ENCODE data around the gene SOWAHC. TPM values are rescaled to one million over a fixed set of nuclear protein-coding genes. Genes with fewer than 3 reads are reported as not detected.

The SOWAHC gene
- polyA plus RNA-seq, 1 donor from 2014 or later: 5.8 TPM

GRCh38 chr2:109597283-109597682 is 16.9 kb upstream of the SOWAHC start:
- no peaks in the 10 kb centered on the region for H3K27me3 ChIP-seq (ENCODE audit: insufficient read depth, low read depth, low read length)
- H3F3A ChIP-seq (ENCODE audit: insufficient read depth, low read length, poor library complexity, severe bottlenecking): no peaks in the 10 kb centered on the region
- H3K36me3 ChIP-seq (ENCODE audit: insufficient read depth, low read length): no peaks in the 10 kb centered on the region
- TF ChIP-seq TAF1 (IDR thresholded peaks at IDR 0.05; ENCODE audit: low read depth) (no peak), SMC3 (conservative IDR thresholded peaks at IDR 0.05; ENCODE audit: poor library complexity) (no peak), MXI1 (conservative IDR thresholded peaks at IDR 0.05; ENCODE audit: poor library complexity, severe bottlenecking) (no peak), REST (IDR thresholded peaks at IDR 0.05; ENCODE audit: borderline replicate concordance) (no peak), RAD21 (conservative IDR thresholded peaks at IDR 0.05) (no peak), POLR2AphosphoS5 (IDR thresholded peaks at IDR 0.05) (no peak), EZH2 (IDR thresholded peaks at IDR 0.05; ENCODE audit: borderline replicate concordance, insufficient read depth, low read length, poor library complexity, severe bottlenecking) (no peak), CTCF (IDR thresholded peaks at IDR 0.05; ENCODE audit: poor library complexity, severe bottlenecking) (no peak), EP300 (conservative IDR thresholded peaks at IDR 0.05; ENCODE audit: poor library complexity, severe bottlenecking) (no peak)
- no peak overlapping the region for H2AFZ ChIP-seq (ENCODE audit: low read depth, low read length)
- no peak overlapping the region for H3K4me3 ChIP-seq (ENCODE audit: low read length)
- H3K9me3 ChIP-seq (ENCODE audit: low read length): no peaks in the 10 kb centered on the region
- H3K27ac ChIP-seq (ENCODE audit: low read length): no peak overlapping the region
- no peaks in the 10 kb centered on the region for H4K20me1 ChIP-seq (ENCODE audit: insufficient read depth)
- no peaks in the 10 kb centered on the region for H3K9me2 ChIP-seq (ENCODE audit: insufficient read depth, low read length)
- H3K9ac ChIP-seq (ENCODE audit: low read length): no peak overlapping the region
- no peak overlapping the region for H3K4me2 ChIP-seq (ENCODE audit: low read length)
- peaks cover 29% of the 10 kb centered on the region for H3K79me2 ChIP-seq (replicated peaks; ENCODE audit: insufficient read depth, low read length)

- TF ChIP-seq EP300 (conservative IDR thresholded peaks at IDR 0.05; ENCODE audit: poor library complexity, severe bottlenecking) (no peak), MXI1 (conservative IDR thresholded peaks at IDR 0.05; ENCODE audit: poor library complexity, severe bottlenecking) (no peak), RAD21 (conservative IDR thresholded peaks at IDR 0.05) (no peak), REST (IDR thresholded peaks at IDR 0.05; ENCODE audit: borderline replicate concordance) (no peak), CTCF (IDR thresholded peaks at IDR 0.05; ENCODE audit: poor library complexity, severe bottlenecking) (no peak), EZH2 (IDR thresholded peaks at IDR 0.05; ENCODE audit: borderline replicate concordance, insufficient read depth, low read length, poor library complexity, severe bottlenecking) (no peak), TAF1 (IDR thresholded peaks at IDR 0.05; ENCODE audit: low read depth) (no peak), SMC3 (conservative IDR thresholded peaks at IDR 0.05; ENCODE audit: poor library complexity) (no peak), POLR2AphosphoS5 (IDR thresholded peaks at IDR 0.05) (no peak)
- no peak overlapping the region for H2AFZ ChIP-seq (ENCODE audit: low read depth, low read length)
- H3K27ac ChIP-seq (ENCODE audit: low read length): no peak overlapping the region
- no peaks in the 10 kb centered on the region for H3K9me3 ChIP-seq (ENCODE audit: low read length)
- H3K27me3 ChIP-seq (ENCODE audit: insufficient read depth, low read depth, low read length): no peaks in the 10 kb centered on the region
- H3K9ac ChIP-seq (ENCODE audit: low read length): no peak overlapping the region
- peaks cover 43% of the 10 kb centered on the region for H3K79me2 ChIP-seq (replicated peaks; ENCODE audit: insufficient read depth, low read length)
- no peaks in the 10 kb centered on the region for H3F3A ChIP-seq (ENCODE audit: insufficient read depth, low read length, poor library complexity, severe bottlenecking)
- no peak overlapping the region for H3K4me2 ChIP-seq (ENCODE audit: low read length)
- H3K36me3 ChIP-seq (ENCODE audit: insufficient read depth, low read length): no peaks in the 10 kb centered on the region
- no peaks in the 10 kb centered on the region for H4K20me1 ChIP-seq (ENCODE audit: insufficient read depth)
- no peaks in the 10 kb centered on the region for H3K9me2 ChIP-seq (ENCODE audit: insufficient read depth, low read length)
- no peak overlapping the region for H3K4me3 ChIP-seq (ENCODE audit: low read length)
These were observed 12.4 kb upstream of the SOWAHC start for GRCh38 chr2:109601783-109602182.
